GM18520 (cell line): ENCODE measurements around the gene ZNF106.

Experiments
- ATAC-seq: cut with Tn5 transposase; IDR thresholded peaks from one replicate; pipeline ENCODE4 v1.9.1; 2021; ENCODE audit not compliant: unreplicated experiment

ZNF106 gene

DNA sequence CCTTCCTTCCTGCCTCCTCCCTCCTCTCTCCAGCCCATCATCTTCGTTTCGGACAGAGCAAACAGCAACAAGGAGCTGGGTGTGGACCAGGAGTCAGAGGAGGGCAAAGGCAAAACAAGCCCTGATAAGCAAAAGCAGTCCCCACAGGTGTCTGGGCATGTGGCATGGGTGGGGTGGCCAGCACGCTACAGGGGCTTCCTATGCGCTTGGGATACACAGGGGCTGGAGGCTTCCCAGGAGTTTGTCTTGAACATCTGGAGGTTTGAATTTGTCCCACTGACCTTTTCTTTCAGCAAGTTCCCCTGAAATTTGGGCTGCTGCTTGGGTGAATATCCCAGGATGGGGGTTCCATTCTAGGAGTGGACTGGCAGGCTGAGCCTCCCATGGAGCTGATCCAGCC lies 82.8 kb downstream of the ZNF106 start:
- no peak for ATAC-seq

DNA sequence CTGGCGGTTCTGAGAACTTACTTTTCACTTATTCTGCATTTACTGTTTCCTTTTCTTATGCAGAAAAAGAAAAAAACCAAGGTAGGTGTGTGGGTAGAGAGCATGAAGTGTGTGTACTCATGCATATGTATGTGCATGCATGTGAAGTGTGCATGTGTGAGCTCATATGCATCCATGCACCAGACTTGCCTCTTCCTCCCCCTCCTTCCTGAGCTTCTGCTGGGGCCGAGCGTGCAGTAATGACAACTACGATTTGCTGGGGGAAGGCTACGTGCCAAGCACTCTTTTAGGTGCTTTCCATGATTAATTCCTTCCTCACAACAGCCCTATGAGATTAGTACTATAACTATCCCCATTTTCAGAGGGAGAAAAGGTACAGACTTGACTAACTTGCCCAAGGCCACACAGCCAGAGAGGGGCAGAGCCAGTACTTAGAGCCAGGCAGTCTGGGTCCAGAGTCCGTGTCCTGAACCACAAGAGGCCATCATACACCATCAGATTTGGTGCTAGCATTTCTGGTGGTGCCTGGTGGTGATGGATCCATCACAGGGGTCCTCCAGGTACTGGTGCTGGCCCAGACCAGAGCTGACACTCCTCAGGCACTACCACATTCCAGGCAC lies 85.0 kb downstream of the ZNF106 start:
- no peak for ATAC-seq

DNA sequence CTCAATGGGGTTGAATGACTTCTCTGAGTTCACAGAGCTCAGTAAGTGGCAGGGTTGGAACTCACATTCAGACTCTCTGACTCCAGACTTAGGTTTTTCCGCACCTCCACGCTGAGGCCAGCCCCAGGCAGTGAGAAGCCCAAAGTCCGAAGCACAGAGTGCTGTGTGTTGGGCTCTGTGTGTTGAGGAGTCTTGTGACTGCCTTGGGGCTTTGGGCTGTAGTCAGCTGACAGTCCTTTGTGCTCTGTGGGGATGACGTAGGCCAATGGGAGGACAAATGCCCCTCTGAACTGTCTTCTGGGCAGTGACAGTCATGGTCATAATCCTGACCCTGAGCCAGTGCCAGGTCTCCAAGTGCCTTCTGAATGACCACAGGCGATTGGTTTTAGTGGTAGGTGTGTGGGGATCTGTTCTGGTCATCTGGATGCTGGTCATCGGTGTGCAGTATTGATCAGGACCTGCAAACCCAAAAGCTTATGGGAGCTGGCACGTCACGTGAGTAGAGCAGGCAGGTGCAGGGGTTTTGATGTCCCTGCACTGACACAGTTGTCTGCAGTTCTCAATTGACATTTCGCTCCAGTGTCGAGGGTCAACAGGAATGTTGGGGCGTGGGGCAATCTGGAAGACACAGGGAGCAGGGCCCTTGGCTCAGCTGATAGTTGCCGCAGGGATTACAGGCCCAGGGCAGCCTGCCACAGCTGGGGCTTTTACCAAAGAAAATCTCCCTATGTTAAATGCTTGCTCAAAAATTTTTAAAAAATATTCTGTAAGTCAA lies 86.3 kb downstream of the ZNF106 start:
- ATAC-seq, result no peak

DNA sequence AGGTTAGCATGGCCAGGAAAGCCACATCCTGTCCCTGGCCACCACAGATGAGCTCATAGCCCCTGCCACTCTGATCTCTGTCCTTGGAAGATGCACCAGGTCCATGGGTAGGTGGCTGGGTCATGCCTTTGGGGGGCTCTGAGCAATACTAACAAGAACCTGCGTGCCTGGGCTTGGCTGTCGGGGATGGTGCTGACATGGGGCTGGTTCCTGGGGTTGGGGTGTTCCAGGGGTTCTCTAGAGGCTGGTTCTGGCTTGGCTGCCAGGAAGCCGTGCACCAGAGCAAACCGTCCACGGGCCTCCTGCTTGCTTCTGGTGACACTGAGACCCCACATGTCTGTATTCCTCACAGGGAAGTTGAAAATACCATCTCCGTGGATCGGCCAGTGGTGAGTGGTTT lies 87.6 kb downstream of the ZNF106 start:
- ATAC-seq, result no peak

DNA sequence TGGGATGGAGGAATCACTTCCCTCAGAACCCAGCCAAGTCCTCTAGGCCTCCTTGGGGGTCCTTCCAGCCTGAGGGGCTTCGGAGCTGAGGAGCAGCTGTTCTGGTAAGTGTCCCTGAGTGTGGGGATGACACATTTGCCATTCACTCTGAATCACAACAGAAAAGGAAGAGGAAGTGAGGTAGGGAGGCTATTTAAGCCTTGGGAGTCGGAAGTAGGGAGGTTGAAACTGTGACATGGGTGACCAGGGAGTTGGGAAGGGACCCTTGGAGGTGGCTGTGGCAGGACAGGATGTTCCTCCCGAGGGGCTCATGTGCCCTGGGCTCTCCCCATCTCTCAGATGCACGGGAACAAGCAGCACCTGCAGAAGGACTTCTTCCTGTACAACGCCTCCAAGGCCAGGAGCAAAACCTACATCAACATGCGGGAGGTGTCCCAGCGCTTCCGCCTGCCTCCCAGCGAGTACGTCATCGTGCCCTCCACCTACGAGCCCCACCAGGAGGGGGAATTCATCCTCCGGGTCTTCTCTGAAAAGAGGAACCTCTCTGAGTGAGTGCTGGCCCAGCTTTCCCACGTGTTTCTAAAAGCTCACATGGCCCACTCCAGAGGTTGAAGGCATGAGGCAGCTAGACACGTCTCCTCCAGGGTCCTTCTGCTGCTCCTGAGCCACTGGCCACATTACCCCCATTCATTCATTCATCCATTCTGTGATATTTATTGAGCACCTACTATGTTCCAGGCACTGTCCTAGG lies 88.3 kb downstream of the ZNF106 start:
- ATAC-seq, result no peak

GRCh38 chr15:42401544-42402454 lies 89.1 kb downstream of the ZNF106 start:
- ATAC-seq, result no peak

DNA sequence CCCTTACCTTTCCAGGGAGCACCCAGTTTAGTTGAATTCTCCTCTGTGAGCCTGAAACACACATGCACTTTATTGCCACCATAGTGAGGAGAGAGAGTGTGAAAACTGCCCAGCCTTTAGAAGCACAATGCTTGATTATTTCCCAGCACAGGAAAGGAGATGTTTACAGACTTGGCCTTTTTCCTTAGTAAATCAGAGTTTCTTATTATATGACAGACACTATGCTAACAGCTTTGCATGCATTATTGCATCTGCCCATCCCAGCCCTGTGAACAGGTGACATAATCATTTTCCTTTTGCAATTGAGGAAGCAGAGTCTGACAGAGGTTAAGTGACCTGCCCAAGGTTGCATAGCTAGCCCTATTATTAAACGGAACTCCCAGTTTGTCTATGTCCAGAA lies 95.1 kb downstream of the ZNF106 start:
- no peak for ATAC-seq

DNA sequence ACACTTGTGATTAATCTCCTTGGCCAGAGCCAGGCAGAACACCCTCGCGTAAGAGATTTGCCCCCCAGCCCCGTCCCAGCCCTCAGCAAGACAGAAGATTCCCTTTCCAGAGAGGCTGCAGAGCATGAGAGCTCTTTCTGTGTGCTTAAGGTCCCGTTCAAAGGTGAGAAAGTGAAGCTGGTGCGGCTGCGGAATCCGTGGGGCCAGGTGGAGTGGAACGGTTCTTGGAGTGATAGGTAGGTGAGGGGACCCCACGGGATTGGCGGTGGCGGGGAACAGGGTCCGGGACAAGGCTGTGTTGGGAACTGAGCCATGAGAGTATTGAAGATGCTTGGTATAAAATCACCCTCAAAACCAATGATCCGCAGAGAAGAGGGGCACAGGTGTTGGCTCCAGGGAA lies 96.8 kb downstream of the ZNF106 start:
- ATAC-seq, result no peak

DNA sequence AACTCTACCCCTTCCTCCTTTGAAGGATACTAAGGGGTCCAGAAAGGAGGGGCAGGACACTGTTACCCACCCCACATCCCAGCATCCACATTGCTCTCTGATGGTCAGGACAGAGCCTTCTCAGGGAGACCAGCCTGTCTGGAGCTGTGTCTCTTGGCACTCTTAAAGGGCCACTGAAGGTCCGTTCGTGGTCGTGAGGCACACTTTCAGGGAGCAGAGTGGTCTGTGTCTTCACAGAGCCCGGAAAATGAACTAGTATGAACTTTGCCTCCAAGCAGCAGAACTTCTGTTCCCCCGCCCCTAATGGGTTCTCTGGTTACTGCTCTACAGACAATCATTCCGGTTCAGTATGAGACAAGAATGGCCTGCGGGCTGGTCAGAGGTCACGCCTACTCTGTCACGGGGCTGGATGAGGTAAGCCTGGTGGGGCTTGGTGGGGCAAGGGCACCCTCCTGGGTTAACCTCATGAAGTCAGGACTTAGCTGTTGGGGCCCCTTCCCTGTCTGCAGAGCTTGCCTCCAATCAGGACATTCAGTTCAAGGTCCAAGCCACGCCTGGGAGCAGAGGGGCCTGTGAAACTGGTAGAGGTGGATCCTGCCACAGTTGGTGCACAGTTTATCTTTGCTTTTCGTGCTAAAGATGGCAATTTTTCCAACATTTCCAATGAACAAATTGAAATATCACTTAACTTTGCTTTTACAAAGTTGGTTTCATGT lies 98.5 kb downstream of the ZNF106 start:
- no peak for ATAC-seq

DNA sequence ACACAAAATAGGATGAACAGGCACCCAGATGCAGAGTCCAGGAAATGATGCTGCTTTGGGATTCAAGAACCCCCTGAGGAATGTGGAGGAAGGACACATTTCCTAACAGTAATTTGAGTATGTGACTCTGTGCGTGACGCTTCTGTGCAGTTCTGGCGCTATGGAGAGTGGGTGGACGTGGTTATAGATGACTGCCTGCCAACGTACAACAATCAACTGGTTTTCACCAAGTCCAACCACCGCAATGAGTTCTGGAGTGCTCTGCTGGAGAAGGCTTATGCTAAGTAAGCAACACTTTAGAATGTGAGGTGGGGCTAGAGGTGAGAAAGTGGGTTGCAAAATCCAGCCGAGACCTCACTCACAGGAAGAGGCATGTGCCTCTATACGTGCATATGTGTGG lies 103.3 kb downstream of the ZNF106 start:
- no peak for ATAC-seq

DNA sequence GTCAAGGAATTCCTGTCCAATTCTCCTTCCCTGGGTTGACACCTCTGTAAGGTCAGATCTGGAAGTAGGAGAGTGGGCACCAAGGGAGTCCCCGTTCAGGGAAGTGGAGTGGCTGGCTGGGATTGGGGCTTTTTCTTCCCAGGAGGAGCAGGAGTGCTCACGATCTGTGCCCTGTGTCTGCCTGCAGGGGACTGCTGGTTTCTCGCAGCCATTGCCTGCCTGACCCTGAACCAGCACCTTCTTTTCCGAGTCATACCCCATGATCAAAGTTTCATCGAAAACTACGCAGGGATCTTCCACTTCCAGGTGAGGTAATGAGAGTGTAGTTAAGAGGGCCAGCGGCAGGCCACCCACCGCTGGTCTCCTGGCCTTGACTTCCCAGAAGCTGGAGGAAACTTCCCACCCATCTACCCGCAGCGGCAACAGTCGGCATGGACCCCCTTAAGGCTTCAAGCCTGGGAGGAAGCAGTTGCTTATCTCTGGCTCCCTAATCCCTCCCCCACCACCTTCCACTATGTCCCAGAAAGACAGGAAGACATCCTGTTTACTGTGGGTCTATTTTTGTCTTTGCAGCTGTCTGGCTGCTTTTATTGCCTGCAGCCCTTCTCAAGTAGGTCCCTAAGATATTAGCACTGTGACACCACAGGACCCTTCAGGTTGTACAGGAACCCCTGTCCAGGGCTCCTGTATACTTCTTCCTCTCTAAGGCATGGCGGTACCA lies 104.8 kb downstream of the ZNF106 start:
- ATAC-seq, result no peak

DNA sequence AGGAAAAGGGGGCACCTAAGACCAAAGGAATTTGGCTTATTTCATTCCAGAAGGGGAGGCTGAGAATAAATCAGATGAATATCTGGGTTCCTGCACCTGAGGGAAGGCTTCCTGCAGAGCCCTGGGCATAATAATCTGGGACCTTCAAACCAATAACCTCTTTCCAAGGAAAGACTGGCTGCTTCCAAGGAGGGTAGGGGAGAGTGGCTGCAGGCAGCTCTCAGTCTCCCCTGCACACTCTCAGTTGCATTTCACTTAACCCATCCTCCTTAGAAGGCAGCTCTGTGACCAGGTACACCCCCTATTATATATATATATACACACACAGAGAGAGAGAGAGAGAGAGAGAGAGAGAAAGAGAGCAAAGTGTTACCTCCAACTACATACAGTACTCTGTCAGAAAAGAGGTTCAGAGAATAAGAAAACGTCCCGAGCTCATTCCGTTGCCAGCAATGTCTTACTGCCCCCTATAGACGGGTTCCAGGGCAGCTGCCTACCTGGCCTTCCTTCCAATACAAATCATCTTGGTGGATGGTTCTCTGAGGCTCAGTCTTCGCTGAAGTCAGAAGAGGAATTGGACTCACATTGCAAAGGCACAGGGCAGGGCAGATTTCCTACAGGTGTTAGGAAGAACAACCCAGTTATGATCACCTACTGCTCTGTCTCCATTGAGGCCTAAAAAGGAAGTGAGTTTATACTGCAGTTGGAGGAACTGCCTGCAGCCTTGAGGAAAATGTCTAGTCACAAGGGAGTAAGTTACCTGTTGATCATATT lies 105.5 kb downstream of the ZNF106 start:
- ATAC-seq, result no peak

GRCh38 chr15:42384597-42384996 lies 106.3 kb downstream of the ZNF106 start:
- no peak for ATAC-seq

GRCh38 chr15:42378011-42378410 lies 112.9 kb downstream of the ZNF106 start:
- no peak for ATAC-seq

DNA sequence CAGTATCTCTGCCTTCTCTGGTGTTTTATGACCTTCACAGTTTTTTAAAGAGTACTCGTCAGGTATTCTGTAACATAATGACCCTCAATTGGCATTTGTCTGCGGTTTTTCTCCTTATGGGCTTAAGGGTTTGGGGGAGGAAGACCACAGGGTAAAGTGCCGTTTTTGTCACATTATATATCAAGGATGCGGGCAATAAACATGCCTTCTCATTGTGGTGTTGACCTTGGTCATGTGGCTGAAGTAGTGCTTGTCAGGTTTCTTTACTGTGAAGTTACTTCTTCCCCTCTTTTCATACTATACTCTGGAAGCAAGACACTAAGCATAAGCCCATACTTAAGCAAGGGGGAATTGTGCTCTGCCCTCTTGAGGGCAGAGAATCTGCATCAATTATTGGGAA lies 115.0 kb downstream of the ZNF106 start:
- no peak for ATAC-seq

DNA sequence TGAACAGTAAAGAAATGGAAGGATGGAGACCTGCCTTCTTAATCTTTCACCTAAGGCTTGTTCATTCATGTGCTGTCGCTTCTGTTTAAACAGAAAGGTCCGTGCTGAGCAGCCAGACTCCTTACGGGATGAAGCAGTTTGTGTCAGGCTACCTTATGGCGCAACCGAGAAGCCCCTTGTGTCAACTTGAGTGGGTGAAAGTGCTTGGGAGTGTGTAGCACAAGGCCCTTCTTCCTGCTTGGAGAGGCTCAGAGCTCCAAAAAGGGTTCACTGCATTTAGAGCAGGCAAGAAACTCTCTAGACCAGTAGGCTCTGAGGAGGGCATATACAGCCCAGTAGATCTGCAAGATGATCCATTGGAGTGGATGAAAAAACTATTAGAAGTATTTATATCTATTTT lies 115.7 kb downstream of the ZNF106 start:
- no peak for ATAC-seq

DNA sequence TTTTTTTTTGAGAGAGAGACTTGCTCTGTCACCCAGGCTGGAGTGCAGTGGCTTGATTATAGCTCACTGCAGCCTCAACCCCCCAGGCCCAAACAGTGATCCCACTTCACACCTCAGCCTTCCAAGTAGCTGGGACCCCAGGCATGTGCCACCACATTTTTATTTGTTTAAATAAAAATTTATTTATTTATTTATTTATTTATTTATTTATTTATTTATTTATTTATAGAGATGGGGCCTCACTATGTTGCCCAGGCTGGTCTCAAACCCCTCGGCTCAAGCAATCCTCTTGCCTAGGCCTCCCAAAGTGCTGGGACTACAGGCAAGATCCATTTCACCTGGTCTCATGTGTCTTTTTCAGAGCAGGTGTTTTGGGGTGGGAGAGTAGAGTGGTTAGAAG lies 116.1 kb downstream of the ZNF106 start:
- ATAC-seq, result no peak

- no peak for ATAC-seq
Measured at GRCh38 chr15:42373936-42374335, 117.0 kb downstream of the ZNF106 start.

GRCh38 chr15:42373274-42373673 lies 117.7 kb downstream of the ZNF106 start:
- no peak for ATAC-seq
